H9 (cell line): Measurements from ENCODE around the gene FEZF2. TPM values are rescaled to one million over a fixed set of nuclear protein-coding genes. Genes with fewer than 3 reads are reported as not detected.

Experiments used
- DNase-seq: peaks from one replicate; pipeline ENCODE4 v3.0.0-alpha.2; 2017
- H2AFZ ChIP-seq: one replicate; pipeline ENCODE4 v1.6.1; 2013; ENCODE audit warnings: mild to moderate bottlenecking, low read length, control low read depth, moderate library complexity
- H2AK5ac ChIP-seq: 2 replicates; pipeline ENCODE4 v1.6.1; 2013; ENCODE audit warnings: low read length, control low read depth, mixed read lengths; ENCODE audit not compliant: insufficient read length
- H2BK120ac ChIP-seq: one replicate; pipeline ENCODE4 v1.6.1; 2013; ENCODE audit warnings: low read depth, mild to moderate bottlenecking, low read length, control low read depth, inconsistent platforms; ENCODE audit not compliant: poor library complexity, severe bottlenecking
- H2BK12ac ChIP-seq: 2 replicates; pipeline ENCODE4 v1.6.1; 2013; ENCODE audit warnings: low read length, control low read depth, mixed read lengths, low read depth; ENCODE audit not compliant: insufficient read length
- H2BK15ac ChIP-seq: 2 replicates; pipeline ENCODE4 v1.6.1; 2013; ENCODE audit warnings: low read depth, low read length, control low read depth
- H2BK20ac ChIP-seq: one replicate; pipeline ENCODE4 v1.6.1; 2013; ENCODE audit warnings: low read depth, mild to moderate bottlenecking, low read length, control low read depth, inconsistent platforms; ENCODE audit not compliant: poor library complexity, severe bottlenecking
- H2BK5ac ChIP-seq: 2 replicates; pipeline ENCODE4 v1.6.1; 2013; ENCODE audit warnings: low read length, control low read depth, mixed read lengths; ENCODE audit not compliant: insufficient read length
- H3K14ac ChIP-seq: 2 replicates; pipeline ENCODE4 v1.6.1; 2013; ENCODE audit warnings: low read length, control low read depth; ENCODE audit not compliant: insufficient read depth
- H3K18ac ChIP-seq: 2 replicates; pipeline ENCODE4 v1.6.1; 2013; ENCODE audit warnings: low read depth, mild to moderate bottlenecking, mixed read lengths, low read length, control low read depth; ENCODE audit not compliant: insufficient read length
- H3K23ac ChIP-seq: 2 replicates; pipeline ENCODE4 v1.6.1; 2013; ENCODE audit warnings: low read length, control low read depth, mixed read lengths, low read depth; ENCODE audit not compliant: insufficient read length
- H3K23me2 ChIP-seq: 2 replicates; pipeline ENCODE4 v1.6.1; 2013; ENCODE audit warnings: low read depth, mild to moderate bottlenecking, mixed read lengths, low read length, control low read depth; ENCODE audit not compliant: insufficient read length, poor library complexity, severe bottlenecking
- H3K27ac ChIP-seq: 2 replicates; pipeline ENCODE4 v1.5.1; 2013; ENCODE audit warnings: low read length, control low read depth, mixed read lengths, low read depth; ENCODE audit not compliant: insufficient read length
- H3K27me3 ChIP-seq: 2 replicates; pipeline ENCODE4 v1.6.1; 2013; ENCODE audit warnings: low read length, control low read depth, inconsistent platforms; ENCODE audit not compliant: insufficient read depth
- H3K4ac ChIP-seq: 2 replicates; pipeline ENCODE4 v1.6.1; 2013; ENCODE audit warnings: low read depth, mild to moderate bottlenecking, control low read depth, inconsistent platforms, low read length, moderate library complexity
- H3K4me1 ChIP-seq: 2 replicates; pipeline ENCODE4 v1.6.1; 2013; ENCODE audit warnings: low read length, control low read depth, inconsistent platforms; ENCODE audit not compliant: insufficient read depth
- H3K4me2 ChIP-seq: 2 replicates; pipeline ENCODE4 v1.6.1; 2013; ENCODE audit warnings: low read length, control low read depth, mixed read lengths; ENCODE audit not compliant: insufficient read length, insufficient read depth
- H3K56ac ChIP-seq: 2 replicates; pipeline ENCODE4 v1.6.1; 2013; ENCODE audit warnings: low read depth, mild to moderate bottlenecking, mixed read lengths, low read length, control low read depth; ENCODE audit not compliant: insufficient read length
- H3K79me1 ChIP-seq: 2 replicates; pipeline ENCODE4 v1.6.1; 2013; ENCODE audit warnings: low read depth, mild to moderate bottlenecking, moderate library complexity, low read length, control low read depth, inconsistent platforms; ENCODE audit not compliant: insufficient read depth, poor library complexity, severe bottlenecking
- H3K79me2 ChIP-seq: 2 replicates; pipeline ENCODE4 v1.6.1; 2013; ENCODE audit warnings: low read length, control low read depth, inconsistent platforms; ENCODE audit not compliant: insufficient read depth
- H3K9ac ChIP-seq: 2 replicates; pipeline ENCODE4 v1.6.1; 2013; ENCODE audit warnings: low read length, control low read depth, mixed read lengths; ENCODE audit not compliant: insufficient read length; ENCODE audit errors: extremely low read depth
- H3K9me3 ChIP-seq: one replicate; pipeline ENCODE4 v1.6.1; 2013; ENCODE audit warnings: low read depth, low read length, inconsistent platforms; ENCODE audit not compliant: control insufficient read depth
- H3T11ph ChIP-seq: one replicate; pipeline ENCODE4 v1.6.1; 2013; ENCODE audit warnings: mild to moderate bottlenecking, low read length, control low read depth, inconsistent platforms
- H4K20me1 ChIP-seq: one replicate; pipeline ENCODE4 v1.6.1; 2013; ENCODE audit not compliant: control insufficient read depth, insufficient read length, insufficient read depth
- H4K5ac ChIP-seq: 2 replicates; pipeline ENCODE4 v1.6.1; 2013; ENCODE audit warnings: low read depth, mild to moderate bottlenecking, mixed read lengths, low read length, control low read depth; ENCODE audit not compliant: insufficient read length
- H4K8ac ChIP-seq: replicated peaks from 2 replicates; pipeline ENCODE4 v1.6.1; 2013; ENCODE audit warnings: low read length, control low read depth, mixed read lengths, low read depth; ENCODE audit not compliant: insufficient read length
- H4K91ac ChIP-seq: 2 replicates; pipeline ENCODE4 v1.6.1; 2013; ENCODE audit warnings: low read depth, mild to moderate bottlenecking, moderate library complexity, mixed read lengths, low read length, control low read depth; ENCODE audit not compliant: insufficient read length
- H3K27ac Mint-ChIP-seq, 3 experiments: 2 replicates in 2 of 3; 3 replicates in 1 of 3; pipeline ENCODE4 v1.8.0; 2020 to 2021; ENCODE audit warnings: mixed read lengths in 3 of 3, mild to moderate bottlenecking in 1 of 3, moderate library complexity in 1 of 3
- H3K27me3 Mint-ChIP-seq: 2 replicates; pipeline ENCODE4 v1.8.0; 2021; ENCODE audit warnings: low read depth, mild to moderate bottlenecking, moderate library complexity, mixed read lengths
- H3K36me3 Mint-ChIP-seq, 3 experiments: 2 replicates in 2 of 3; 3 replicates in 1 of 3; pipeline ENCODE4 v1.8.0; 2020 to 2021; ENCODE audit warnings: low read depth in 3 of 3, mixed read lengths in 3 of 3; ENCODE audit not compliant: insufficient read depth in 1 of 3
- H3K4me1 Mint-ChIP-seq, 2 experiments: 2 replicates each; pipeline ENCODE4 v1.8.0; 2020; ENCODE audit warnings: mixed read lengths in 2 of 2
- H3K4me3 Mint-ChIP-seq, 2 experiments: 2 replicates in 1 of 2; 3 replicates in 1 of 2; pipeline ENCODE4 v1.8.0; 2020 to 2021; ENCODE audit warnings: mild to moderate bottlenecking in 2 of 2, mixed read lengths in 2 of 2, moderate library complexity in 1 of 2
- H3K9me3 Mint-ChIP-seq, 2 experiments: 2 replicates in 1 of 2; 3 replicates in 1 of 2; pipeline ENCODE4 v1.8.0; 2020; ENCODE audit warnings: mild to moderate bottlenecking in 2 of 2, mixed read lengths in 2 of 2, moderate library complexity in 1 of 2
- CTCF ChIP-seq: fragments of 200-600 bp; sonication (generic); conservative IDR thresholded peaks from 3 replicates; pipeline ENCODE4 v1.8.0; 2021; ENCODE audit warnings: antibody characterized with exemption, mild to moderate bottlenecking
- WGBS: extraction: QIAGEN DNeasy Blood & Tissue Kit; methylation state at CpG from one replicate; pipeline ENCODE4 v1.1.7; 2013; ENCODE audit warnings: missing lambda C conversion rate, low lambda C conversion rate, mixed read lengths; ENCODE audit not compliant: insufficient read length; ENCODE audit errors: extremely low coverage; 5-methylcytosine and 5-hydroxymethylcytosine counted together
- total RNA-seq: library from RNA; stranded (reverse); gene quantifications from 2 replicates; pipeline ENCODE4 v1.2.1, GENCODE V29; 2021

The FEZF2 gene
- total RNA-seq, 1 experiment from 2014 or later = 0.11 TPM

- WGBS = no CpG with 5 or more reads among the region's 65 CpGs
- Histone ChIP-seq H3K27me3 (peaks cover 97% of the 10 kb centered on the region), H4K91ac (no peak overlapping the region), H2BK20ac (no peak overlapping the region), H3K23ac (no peak overlapping the region), H2BK5ac (no peak overlapping the region), H4K20me1 (no peaks in the 10 kb centered on the region), H3K79me2 (no peaks in the 10 kb centered on the region), H2AK5ac (no peak overlapping the region), H3K27ac (no peak overlapping the region), H3K56ac (no peak overlapping the region), H3T11ph (no peak overlapping the region), H4K5ac (no peak overlapping the region), H2BK15ac (no peak overlapping the region), H2AFZ (no peak overlapping the region), H2BK120ac (no peak overlapping the region), H2BK12ac (no peak overlapping the region), H3K79me1 (no peaks in the 10 kb centered on the region), H3K23me2 (peaks cover 12% of the 10 kb centered on the region), H3K4me2 (peak overlapping the region; percentile 21), H3K4me1 (no peaks in the 10 kb centered on the region; the same call in 1 of the 2 replicates), H3K18ac (no peak overlapping the region), H3K9me3 (no peaks in the 10 kb centered on the region), H3K4ac (no peak overlapping the region), H3K9ac (no peak overlapping the region), H4K8ac (no peak overlapping the region), H3K14ac (no peak overlapping the region; the same call in 1 of the 2 replicates)
- H3K27ac Mint-ChIP-seq = no peak overlapping the region
- peaks cover 42 to 67% of the 10 kb centered on the region in 2 experiments for H3K4me1 Mint-ChIP-seq
- H3K9me3 Mint-ChIP-seq = peaks cover 0 to 10% of the 10 kb centered on the region in 2 experiments; a peak in 1 of 5 replicates
- DNase-seq = peak; percentile 54
- no peaks in the 10 kb centered on the region; a peak in 2 of 7 replicates for H3K36me3 Mint-ChIP-seq
- H3K4me3 Mint-ChIP-seq = peak overlapping the region in 1 of 2 experiments; percentile 67; a peak in 3 of 5 replicates
- H3K27me3 Mint-ChIP-seq = peaks cover 100% of the 10 kb centered on the region
- TF ChIP-seq CTCF = no peak
Observed at GRCh38 chr3:62376906-62377877, 3.8 kb upstream of the FEZF2 start.
